Tibial nerve (tissue), 4 donors: ENCODE data around the gene R3HDM4. TPM values are rescaled to one million over a fixed set of nuclear protein-coding genes. Genes with fewer than 3 reads are reported as not detected.

Source experiments
- DNase-seq, 2 donors: peaks; one replicate each; pipeline ENCODE4 v3.0.0-alpha.2; 2019; ENCODE audit warnings: low spot score in 2 of 2
- H3K27ac ChIP-seq, 4 donors: fragments of 200-600 bp; sonication (generic) in 3 of 4; one replicate each; pipeline ENCODE4 v1.5.1; 2017 to 2019; ENCODE audit warnings: mild to moderate bottlenecking in 1 of 4
- H3K27me3 ChIP-seq, 2 donors: fragments of 200-600 bp; sonication (generic) in 1 of 2; one replicate each; pipeline versions ENCODE4 v1.5.1 to v1.6.0; 2017 to 2019
- H3K36me3 ChIP-seq, 3 donors: fragments of 200-600 bp; sonication (generic); one replicate each; pipeline ENCODE4 v1.5.1; 2018 to 2019
- H3K4me1 ChIP-seq, 4 donors: fragments of 200-600 bp; sonication (generic) in 3 of 4; one replicate each; pipeline ENCODE4 v1.5.1; 2017 to 2019
- H3K4me3 ChIP-seq, 4 donors: fragments of 200-600 bp; sonication (generic) in 3 of 4; one replicate each; pipeline ENCODE4 v1.5.1; 2017 to 2019; ENCODE audit warnings: mild to moderate bottlenecking in 1 of 4, moderate library complexity in 1 of 4
- H3K9me3 ChIP-seq, 4 donors: fragments of 200-600 bp; sonication (generic) in 3 of 4; one replicate each; pipeline ENCODE4 v1.5.1; 2017 to 2019
- EP300 ChIP-seq, 2 donors: sonication (generic); formaldehyde crosslinking; IDR thresholded peaks; one replicate each; pipeline ENCODE4 v1.6.1; 2017; ENCODE audit warnings: antibody characterized with exemption in 2 of 2, mild to moderate bottlenecking in 1 of 2
- POLR2A ChIP-seq, 2 donors: fragments of 450-650 bp; IDR thresholded peaks; one replicate each; pipeline ENCODE4 v1.6.1; 2017; ENCODE audit warnings: antibody characterized with exemption in 2 of 2, mild to moderate bottlenecking in 2 of 2, moderate library complexity in 2 of 2
- WGBS, 2 donors: methylation state at CpG; one replicate each; pipeline ENCODE4 v1.1.5; 2018; 5-methylcytosine and 5-hydroxymethylcytosine counted together
- total RNA-seq, 4 donors: library from RNA; depleted of rRNA; stranded (reverse); fragments of >200 nt; gene quantifications; one replicate each; pipeline ENCODE4 v1.1.0, GENCODE V29; 2016
- TF ChIP-seq, protein P1 (sequence below), 5 experiments: fragments of 200-600 bp in 3 of 5; fragments of 450-650 bp in 2 of 5; sonication (generic) in 3 of 5; IDR thresholded peaks; one replicate each; pipeline ENCODE4 v1.5.1; 2016 to 2019; ENCODE audit warnings: antibody characterized with exemption in 5 of 5, mild to moderate bottlenecking in 3 of 5, moderate library complexity in 2 of 5

The R3HDM4 gene
- total RNA-seq, 4 donors from 2014 or later = 30.2 to 47.7 (median 37.6) TPM

DNA sequence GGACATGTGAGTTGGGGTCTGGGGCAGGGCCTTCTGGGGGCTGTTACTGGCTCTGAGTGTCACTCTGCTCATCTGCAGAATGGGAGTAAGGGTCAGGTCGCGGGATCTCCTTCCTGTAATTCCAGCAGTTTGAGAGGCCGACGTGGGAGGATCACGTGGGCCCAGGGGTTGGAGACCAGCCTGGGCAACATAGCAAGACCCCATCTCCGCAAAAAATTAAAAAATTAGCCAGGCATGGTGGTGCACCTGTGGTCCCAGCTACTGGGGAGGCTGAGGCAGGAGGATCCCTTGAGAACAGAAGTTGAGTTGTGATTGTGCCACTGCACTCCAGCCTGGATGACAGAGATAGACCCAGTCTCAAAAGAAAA, 16.9 kb upstream of the R3HDM4 start:
- Histone ChIP-seq H3K4me1 (peaks cover 0 to 64% (median 35%) of the 10 kb centered on the region in 4 donors), H3K9me3 (no peaks in the 10 kb centered on the region), H3K27ac (no peak overlapping the region), H3K36me3 (peaks cover 0 to 24% (median 0%) of the 10 kb centered on the region in 3 donors), H3K27me3 (no peaks in the 10 kb centered on the region), H3K4me3 (no peak overlapping the region)
- TF ChIP-seq, protein P1, sequence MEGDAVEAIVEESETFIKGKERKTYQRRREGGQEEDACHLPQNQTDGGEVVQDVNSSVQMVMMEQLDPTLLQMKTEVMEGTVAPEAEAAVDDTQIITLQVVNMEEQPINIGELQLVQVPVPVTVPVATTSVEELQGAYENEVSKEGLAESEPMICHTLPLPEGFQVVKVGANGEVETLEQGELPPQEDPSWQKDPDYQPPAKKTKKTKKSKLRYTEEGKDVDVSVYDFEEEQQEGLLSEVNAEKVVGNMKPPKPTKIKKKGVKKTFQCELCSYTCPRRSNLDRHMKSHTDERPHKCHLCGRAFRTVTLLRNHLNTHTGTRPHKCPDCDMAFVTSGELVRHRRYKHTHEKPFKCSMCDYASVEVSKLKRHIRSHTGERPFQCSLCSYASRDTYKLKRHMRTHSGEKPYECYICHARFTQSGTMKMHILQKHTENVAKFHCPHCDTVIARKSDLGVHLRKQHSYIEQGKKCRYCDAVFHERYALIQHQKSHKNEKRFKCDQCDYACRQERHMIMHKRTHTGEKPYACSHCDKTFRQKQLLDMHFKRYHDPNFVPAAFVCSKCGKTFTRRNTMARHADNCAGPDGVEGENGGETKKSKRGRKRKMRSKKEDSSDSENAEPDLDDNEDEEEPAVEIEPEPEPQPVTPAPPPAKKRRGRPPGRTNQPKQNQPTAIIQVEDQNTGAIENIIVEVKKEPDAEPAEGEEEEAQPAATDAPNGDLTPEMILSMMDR (IDR thresholded peaks at IDR 0.05) = no peak
- TF ChIP-seq EP300 (IDR thresholded peaks at IDR 0.05) (no peak), POLR2A (IDR thresholded peaks at IDR 0.05) (no peak)
- DNase-seq = no peak
- 93 to 94% methylated on average over 6 of the region's 6 CpGs for WGBS, 2 donors

GRCh38 chr19:929203-929890, 16.3 kb upstream of the R3HDM4 start:
- Histone ChIP-seq H3K4me1 (peaks cover 0 to 64% (median 35%) of the 10 kb centered on the region in 4 donors), H3K9me3 (no peaks in the 10 kb centered on the region), H3K36me3 (peaks cover 0 to 24% (median 0%) of the 10 kb centered on the region in 3 donors), H3K27ac (no peak overlapping the region), H3K4me3 (no peak overlapping the region), H3K27me3 (no peaks in the 10 kb centered on the region)
- TF ChIP-seq, protein P1 (IDR thresholded peaks at IDR 0.05) = no peak
- TF ChIP-seq EP300 (IDR thresholded peaks at IDR 0.05) (no peak), POLR2A (IDR thresholded peaks at IDR 0.05) (no peak)
- DNase-seq = no peak
- 88 to 91% methylated on average over 33 to 40 of the region's 51 CpGs for WGBS, 2 donors

GRCh38 chr19:928471-929202, 15.6 kb upstream of the R3HDM4 start:
- H3K27me3 ChIP-seq = no peaks in the 10 kb centered on the region
- TF ChIP-seq EP300 (IDR thresholded peaks at IDR 0.05) (no peak), POLR2A (IDR thresholded peaks at IDR 0.05) (no peak)
- TF ChIP-seq, protein P1 (IDR thresholded peaks at IDR 0.05) = no peak
- 83 to 84% methylated on average over 14 to 17 of the region's 18 CpGs for WGBS, 2 donors
- peak overlapping the region in 2 of 4 donors; percentile 92 for H3K27ac ChIP-seq
- H3K4me3 ChIP-seq = no peak overlapping the region
- DNase-seq = no peak
- H3K36me3 ChIP-seq = peaks cover 0 to 24% (median 0%) of the 10 kb centered on the region in 3 donors
- H3K9me3 ChIP-seq = no peaks in the 10 kb centered on the region
- peaks cover 0 to 64% (median 29%) of the 10 kb centered on the region in 4 donors for H3K4me1 ChIP-seq

GRCh38 chr19:927780-928401, 14.9 kb upstream of the R3HDM4 start:
- peak overlapping the region in 3 of 4 donors; percentile 78 to 92 (median 92) for H3K27ac ChIP-seq
- H3K4me1 ChIP-seq = peaks cover 0 to 58% (median 22%) of the 10 kb centered on the region in 4 donors
- H3K27me3 ChIP-seq = no peaks in the 10 kb centered on the region
- WGBS, 2 donors = 63 to 88% methylated on average over 5 to 10 of the region's 12 CpGs
- no peak for TF ChIP-seq POLR2A (IDR thresholded peaks at IDR 0.05)
- no peak for TF ChIP-seq EP300 (IDR thresholded peaks at IDR 0.05)
- TF ChIP-seq, protein P1 (IDR thresholded peaks at IDR 0.05) = no peak
- H3K4me3 ChIP-seq = peak overlapping the region in 2 of 4 donors; percentile 70 to 80
- DNase-seq = no peak
- no peaks in the 10 kb centered on the region for H3K9me3 ChIP-seq
- peaks cover 0 to 24% (median 0%) of the 10 kb centered on the region in 3 donors for H3K36me3 ChIP-seq
